ENCODE data around the gene CWC22. TPM values are rescaled to one million over a fixed set of nuclear protein-coding genes. Genes with fewer than 3 reads are reported as not detected.

CWC22 gene
- total and polyA plus RNA-seq, 2 of the 8 experiments (the other 6 are each of a cell fraction or from before 2014, with no cell fraction given) = 3.7 to 34.0 TPM

- TF ChIP-seq CHD1 (IDR thresholded peaks at IDR 0.05; ENCODE audit: low read depth, low read length) (no peak), CEBPB (IDR thresholded peaks at IDR 0.05; ENCODE audit: low read depth, low read length) (no peak), ZNF274 (IDR thresholded peaks at IDR 0.05; ENCODE audit: borderline replicate concordance, extremely low read depth, low read length) (no peak)
Measured at GRCh38 chr2:179999000-179999399, 8.1 kb downstream of the CWC22 start (continued).

Data from H1 (cell line).